Keratinocyte (primary cell): Measurements from ENCODE around the gene CYP2U1. TPM values are rescaled to one million over a fixed set of nuclear protein-coding genes. Genes with fewer than 3 reads are reported as not detected.

Experiments used
- DNase-seq: peaks from one replicate; pipeline ENCODE4 v3.0.0-alpha.2; 2011; ENCODE audit warnings: low read depth, missing footprints, low spot score
- FAIRE-seq: peaks from 2 replicates; lab custom pipeline; 2011; peaks lifted over from hg19 to GRCh38; lab: Jason Lieb, UNC
- H2AFZ ChIP-seq: 2 replicates; pipeline ENCODE4 v1.6.0; 2012; ENCODE audit warnings: low read length, control low read depth, inconsistent platforms; ENCODE audit not compliant: control insufficient read depth
- H3K27ac ChIP-seq: 2 replicates; pipeline ENCODE4 v1.5.1; 2011; ENCODE audit warnings: low read length; ENCODE audit not compliant: control insufficient read depth, insufficient read depth
- H3K27me3 ChIP-seq: 3 replicates; pipeline ENCODE4 v1.6.0; 2011; ENCODE audit warnings: low read length; ENCODE audit not compliant: control insufficient read depth, insufficient read depth; ENCODE audit errors: extremely low read depth
- H3K36me3 ChIP-seq, 2 experiments: 2 replicates in 1 of 2; 3 replicates in 1 of 2; pipeline ENCODE4 v1.5.1; 2011; ENCODE audit warnings: low read length in 2 of 2, mild to moderate bottlenecking in 1 of 2; ENCODE audit not compliant: control insufficient read depth in 2 of 2, insufficient read depth in 2 of 2; ENCODE audit errors: extremely low read depth in 1 of 2
- H3K4me1 ChIP-seq: 3 replicates; pipeline ENCODE4 v1.5.1; 2011; ENCODE audit warnings: low read length; ENCODE audit not compliant: control insufficient read depth, insufficient read depth; ENCODE audit errors: extremely low read depth
- H3K4me2 ChIP-seq: 3 replicates; pipeline ENCODE4 v1.6.0; 2011; ENCODE audit warnings: low read depth, low read length; ENCODE audit not compliant: control insufficient read depth, insufficient read depth; ENCODE audit errors: extremely low read depth
- H3K4me3 ChIP-seq, 3 experiments: fragments of 200-600 bp in 1 of 3; sonication (generic) in 1 of 3; 2 replicates in 2 of 3; 3 replicates in 1 of 3; pipeline ENCODE4 v1.5.1; 2011 to 2016; ENCODE audit warnings: low read length in 3 of 3, mild to moderate bottlenecking in 3 of 3, control low read depth in 2 of 3, inconsistent platforms in 1 of 3, low read depth in 1 of 3, mixed read lengths in 1 of 3, mixed run types in 1 of 3, moderate library complexity in 1 of 3; ENCODE audit not compliant: control insufficient read depth in 2 of 3, insufficient read depth in 2 of 3; ENCODE audit errors: extremely low read depth in 1 of 3
- H3K79me2 ChIP-seq: 2 replicates; pipeline ENCODE4 v1.6.0; 2012; ENCODE audit warnings: low read length; ENCODE audit not compliant: control insufficient read depth, insufficient read depth
- H3K9ac ChIP-seq: 3 replicates; pipeline ENCODE4 v1.6.0; 2011; ENCODE audit warnings: low read length; ENCODE audit not compliant: control insufficient read depth, insufficient read depth; ENCODE audit errors: extremely low read depth
- H3K9me1 ChIP-seq: 3 replicates; pipeline ENCODE4 v1.6.0; 2011; ENCODE audit warnings: low read length; ENCODE audit not compliant: control insufficient read depth, insufficient read depth; ENCODE audit errors: extremely low read depth
- H3K9me3 ChIP-seq: 2 replicates; pipeline ENCODE4 v1.5.1; 2012; ENCODE audit warnings: low read depth, low read length; ENCODE audit not compliant: control insufficient read depth
- H4K20me1 ChIP-seq: 3 replicates; pipeline ENCODE4 v1.6.0; 2011; ENCODE audit warnings: low read length; ENCODE audit not compliant: control insufficient read depth, insufficient read depth; ENCODE audit errors: extremely low read depth
- EZH2 ChIP-seq: IDR thresholded peaks from one replicate; pipeline ENCODE4 v1.6.1; 2012; ENCODE audit warnings: inconsistent platforms, mild to moderate bottlenecking, low read length, moderate library complexity
- dilution Hi-C: fragments of 300-500 bp; cut with MboI; formaldehyde crosslinking; loops from one replicate; pipeline ENCODE4 v1.7.0; 2020; ENCODE audit warnings: low sequenced_read_pairs; ENCODE audit not compliant: extremely low pct_ligation_motif_present
- polyA plus RNA-seq, 5 experiments: library from polyadenylated mRNA; depleted of rRNA in 3 of 5; stranded (reverse) in 3 of 5; stranded (forward) in 1 of 5; unstranded in 1 of 5; fragments of >200 nt; gene quantifications; 1 replicate in 1 of 5; 2 replicates in 3 of 5; 3 replicates in 1 of 5; pipeline versions ENCODE4 v1.2.1 to v1.2.3, GENCODE V29; 2011 to 2012; ENCODE audit warnings: missing spikeins in 2 of 5, low read depth in 1 of 5, low replicate concordance in 1 of 5
- TF ChIP-seq, protein P1 (sequence below), 3 experiments: IDR thresholded peaks in 1 of 3; conservative IDR thresholded peaks in 1 of 3; optimal IDR thresholded peaks in 1 of 3; 2 replicates in 2 of 3; 3 replicates in 1 of 3; pipeline versions ENCODE3 to v1.5.1; 2011; ENCODE audit warnings: low read length in 3 of 3, mild to moderate bottlenecking in 3 of 3, moderate library complexity in 2 of 3, control low read depth in 1 of 3, inconsistent platforms in 1 of 3; ENCODE audit not compliant: insufficient read depth in 2 of 3; ENCODE audit errors: extremely low read depth in 1 of 3

CYP2U1 gene
- polyA plus RNA-seq, 1 donor (not counting 4 experiments of a cell fraction or from before 2014, with no cell fraction given), result 3.4 TPM

DNA sequence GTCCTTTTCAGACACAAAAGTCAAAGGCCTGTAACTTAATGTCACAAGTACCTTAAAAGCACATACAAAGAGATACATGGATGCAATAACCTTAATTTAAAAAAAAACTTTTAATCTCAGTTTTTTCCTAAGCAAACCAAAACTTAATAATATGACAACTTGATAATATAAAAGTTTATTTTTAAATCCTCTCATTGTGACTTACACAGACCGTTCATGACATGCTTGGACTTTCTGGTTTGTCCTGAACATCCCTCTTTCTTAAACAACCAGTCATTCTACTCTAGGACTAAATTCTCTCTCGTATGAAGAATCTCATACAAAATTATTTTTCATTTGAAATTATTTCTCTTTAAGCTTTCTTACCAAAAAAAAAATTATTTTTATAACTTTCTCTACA, 43.1 kb upstream of the CYP2U1 start:
- H3K9ac ChIP-seq, result no peak overlapping the region
- FAIRE-seq, result no peak
- H2AFZ ChIP-seq, result no peak overlapping the region
- H3K27ac ChIP-seq, result no peak overlapping the region
- no peaks in the 10 kb centered on the region for H3K27me3 ChIP-seq
- peaks cover 20% of the 10 kb centered on the region for H3K4me1 ChIP-seq
- no peaks in the 10 kb centered on the region for H3K9me1 ChIP-seq
- dilution Hi-C loops, result no loop called here
- no peaks in the 10 kb centered on the region for H3K79me2 ChIP-seq
- no peak overlapping the region for H3K4me2 ChIP-seq
- no peaks in the 10 kb centered on the region for H3K36me3 ChIP-seq
- DNase-seq, result no peak
- H3K4me3 ChIP-seq, result no peak overlapping the region
- no peaks in the 10 kb centered on the region for H3K9me3 ChIP-seq
- no peaks in the 10 kb centered on the region for H4K20me1 ChIP-seq
- TF ChIP-seq, protein P1, sequence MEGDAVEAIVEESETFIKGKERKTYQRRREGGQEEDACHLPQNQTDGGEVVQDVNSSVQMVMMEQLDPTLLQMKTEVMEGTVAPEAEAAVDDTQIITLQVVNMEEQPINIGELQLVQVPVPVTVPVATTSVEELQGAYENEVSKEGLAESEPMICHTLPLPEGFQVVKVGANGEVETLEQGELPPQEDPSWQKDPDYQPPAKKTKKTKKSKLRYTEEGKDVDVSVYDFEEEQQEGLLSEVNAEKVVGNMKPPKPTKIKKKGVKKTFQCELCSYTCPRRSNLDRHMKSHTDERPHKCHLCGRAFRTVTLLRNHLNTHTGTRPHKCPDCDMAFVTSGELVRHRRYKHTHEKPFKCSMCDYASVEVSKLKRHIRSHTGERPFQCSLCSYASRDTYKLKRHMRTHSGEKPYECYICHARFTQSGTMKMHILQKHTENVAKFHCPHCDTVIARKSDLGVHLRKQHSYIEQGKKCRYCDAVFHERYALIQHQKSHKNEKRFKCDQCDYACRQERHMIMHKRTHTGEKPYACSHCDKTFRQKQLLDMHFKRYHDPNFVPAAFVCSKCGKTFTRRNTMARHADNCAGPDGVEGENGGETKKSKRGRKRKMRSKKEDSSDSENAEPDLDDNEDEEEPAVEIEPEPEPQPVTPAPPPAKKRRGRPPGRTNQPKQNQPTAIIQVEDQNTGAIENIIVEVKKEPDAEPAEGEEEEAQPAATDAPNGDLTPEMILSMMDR (optimal IDR thresholded peaks at IDR 0.05 in 1 of 3, IDR thresholded peaks at IDR 0.05 in 1 of 3, conservative IDR thresholded peaks at IDR 0.05 in 1 of 3; ENCODE audit: extremely low read depth in 1 of 3, insufficient read depth in 2 of 3, low read length in 3 of 3), result no peak
- no peak for TF ChIP-seq EZH2

DNA sequence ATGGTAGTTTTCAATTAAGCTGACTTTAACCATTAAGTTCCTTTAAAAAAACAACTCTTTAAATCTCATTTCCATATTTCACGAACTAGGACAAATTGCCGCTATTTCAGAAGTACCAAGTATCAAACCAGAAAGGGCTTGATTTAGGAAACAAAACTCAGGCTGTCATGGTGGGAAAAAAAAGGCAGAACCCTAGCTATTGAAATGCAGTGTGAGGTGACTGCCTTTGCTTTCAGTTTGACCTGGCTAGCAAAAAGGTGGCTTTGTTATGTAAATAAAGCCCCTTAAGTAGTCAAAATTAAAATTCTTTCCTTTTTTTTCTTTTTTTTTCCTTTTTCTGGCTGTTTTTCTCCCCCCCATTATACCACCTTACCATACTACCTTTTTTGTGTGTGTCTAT, 40.6 kb upstream of the CYP2U1 start:
- Histone ChIP-seq H3K27ac (no peak overlapping the region), H2AFZ (no peak overlapping the region), H4K20me1 (no peaks in the 10 kb centered on the region), H3K27me3 (no peaks in the 10 kb centered on the region), H3K36me3 (peaks cover 0 to 2% of the 10 kb centered on the region in 2 experiments), H3K79me2 (no peaks in the 10 kb centered on the region), H3K9ac (no peak overlapping the region), H3K4me3 (no peak overlapping the region), H3K4me2 (no peak overlapping the region), H3K4me1 (peaks cover 29% of the 10 kb centered on the region), H3K9me3 (no peaks in the 10 kb centered on the region), H3K9me1 (no peaks in the 10 kb centered on the region)
- FAIRE-seq, result no peak
- no peak for DNase-seq
- TF ChIP-seq, protein P1 (optimal IDR thresholded peaks at IDR 0.05 in 1 of 3, IDR thresholded peaks at IDR 0.05 in 1 of 3, conservative IDR thresholded peaks at IDR 0.05 in 1 of 3; ENCODE audit: extremely low read depth in 1 of 3, insufficient read depth in 2 of 3, low read length in 3 of 3), result no peak
- TF ChIP-seq EZH2, result no peak
- dilution Hi-C loops, result no loop called here
